IPS-NIHi7 (cell line): ENCODE measurements around the gene KRTAP4-5.
"Not testable (repeated sequence)": the region's sequence is repeated elsewhere in the genome, so short reads cannot be mapped to it uniquely, and the experiment has no call there.

Experiments used
- DNase-seq: peaks from one replicate; pipeline ENCODE4 v3.0.0; 2012; ENCODE audit warnings: mixed read lengths; ENCODE audit errors: extremely low spot score

Gene KRTAP4-5

GRCh38 chr17:41149652-41149985, at the start of gene KRTAP4-5:
TSS of gene KRTAP4-5 (minus strand) at chr17:41149825. CDS start at chr17:41149767, 58 bp downstream.
- DNase-seq, result no peak

GRCh38 chr17:41196068-41196467, 46.4 kb upstream of the KRTAP4-5 start:
- DNase-seq, result no peak

- DNase-seq, result no peak
Observed at GRCh38 chr17:41190328-41190727, 40.7 kb upstream of the KRTAP4-5 start.

GRCh38 chr17:41189837-41190318, 40.3 kb upstream of the KRTAP4-5 start, which contains the start of gene KRTAP9-1:
TSS of gene KRTAP9-1 (plus strand) at chr17:41189887. CDS start at chr17:41189887, 0 bp downstream.
- not testable (repeated sequence) for DNase-seq

GRCh38 chr17:41186872-41187271, 37.2 kb upstream of the KRTAP4-5 start:
- DNase-seq, result no peak

- DNase-seq, result no peak
Observed at GRCh38 chr17:41185001-41185400, 35.4 kb upstream of the KRTAP4-5 start.

- no peak for DNase-seq
Observed at GRCh38 chr17:41184480-41184961, 34.9 kb upstream of the KRTAP4-5 start, which contains the start of gene KRTAP4-1. TSS of gene KRTAP4-1 (minus strand) at chr17:41184911. CDS start at chr17:41184854, 57 bp downstream.

- no peak for DNase-seq
Observed at GRCh38 chr17:41178843-41179616, 29.4 kb upstream of the KRTAP4-5 start.

- no peak for DNase-seq
Observed at GRCh38 chr17:41178341-41178740, 28.7 kb upstream of the KRTAP4-5 start.

GRCh38 chr17:41177727-41178271, 28.2 kb upstream of the KRTAP4-5 start, which contains the start of gene KRTAP4-2:
TSS of gene KRTAP4-2 (minus strand) at chr17:41178221. CDS start at chr17:41178164, 57 bp downstream.
- no peak for DNase-seq

GRCh38 chr17:41176744-41177387, 27.2 kb upstream of the KRTAP4-5 start:
- no peak for DNase-seq

- DNase-seq, result no peak
Observed at GRCh38 chr17:41171886-41172285, 22.3 kb upstream of the KRTAP4-5 start.

GRCh38 chr17:41168121-41168520, 18.5 kb upstream of the KRTAP4-5 start, which contains the start of gene KRTAP4-3:
TSS of gene KRTAP4-3 (minus strand) at chr17:41168221. CDS start at chr17:41168172, 49 bp downstream.
- no peak for DNase-seq

GRCh38 chr17:41167561-41167960, 17.9 kb upstream of the KRTAP4-5 start:
- DNase-seq, result no peak

GRCh38 chr17:41163828-41164227, 14.2 kb upstream of the KRTAP4-5 start:
- DNase-seq, result no peak

GRCh38 chr17:41160648-41161047, 11.0 kb upstream of the KRTAP4-5 start, which contains the start of gene KRTAP4-4:
TSS of gene KRTAP4-4 (minus strand) at chr17:41160748. CDS start at chr17:41160691, 57 bp downstream.
- DNase-seq, result no peak

GRCh38 chr17:41160190-41160589, 10.6 kb upstream of the KRTAP4-5 start:
- not testable (repeated sequence) for DNase-seq

- no peak for DNase-seq
Observed at GRCh38 chr17:41153856-41154255, 4.2 kb upstream of the KRTAP4-5 start.

GRCh38 chr17:41151525-41151924, 1.9 kb upstream of the KRTAP4-5 start:
- no peak for DNase-seq

- DNase-seq, result no peak
Observed at GRCh38 chr17:41150026-41150425, 401 bp upstream of the KRTAP4-5 start.

GRCh38 chr17:41148971-41149651, 514 bp downstream of the KRTAP4-5 start:
- not testable (repeated sequence) for DNase-seq
